PC-3 (cell line): ENCODE measurements around the gene HOOK2. TPM values are rescaled to one million over a fixed set of nuclear protein-coding genes. Genes with fewer than 3 reads are reported as not detected.

ENCODE experiments used
- ATAC-seq: fragments of 200-7000 bp; cut with Tn5 transposase; 2 replicates; pipeline ENCODE4 v1.9.1; 2020; ENCODE audit warnings: mild to moderate bottlenecking, moderate library complexity
- BruUV-seq: library from RNA; stranded (reverse); fragments of 400-500 nt; replicated peaks from 2 replicates; lab custom pipeline; 2021; lab: Mats Ljungman, UMichigan
- CTCF ChIA-PET: fragments of 300-600 bp; sonication (Branson Sonifier 250); formaldehyde crosslinking; loops from one replicate; lab custom pipeline; 2022; ENCODE audit warnings: antibody characterized with exemption; lab: Charles Lee
- POLR2A ChIA-PET: fragments of 300-600 bp; sonication (Branson Sonifier 250); formaldehyde crosslinking; loops from one replicate; lab custom pipeline; 2022; ENCODE audit warnings: antibody characterized with exemption; ENCODE audit not compliant: unreplicated experiment; lab: Charles Lee
- DNase-seq: peaks from one replicate; pipeline ENCODE4 v3.0.0-alpha.2; 2015
- H2AFZ ChIP-seq: fragments of 300-600 bp; sonication (generic); 2 replicates; pipeline ENCODE4 v1.6.0; 2016; ENCODE audit warnings: antibody characterized with exemption, low read length
- H3F3A ChIP-seq: fragments of 300-600 bp; sonication (generic); one replicate; pipeline ENCODE4 v1.6.0; 2017; ENCODE audit warnings: antibody characterized with exemption, low read length, control low read depth, mild to moderate bottlenecking; ENCODE audit not compliant: unreplicated experiment
- H3K27ac ChIP-seq: fragments of 300-600 bp; sonication (generic); 2 replicates; pipeline ENCODE4 v1.5.1; 2016; ENCODE audit warnings: mild to moderate bottlenecking, low read length
- H3K27me3 ChIP-seq: fragments of 300-600 bp; sonication (generic); 2 replicates; pipeline ENCODE4 v1.6.1; 2016; ENCODE audit warnings: low read length, mixed read lengths
- H3K36me3 ChIP-seq: fragments of 300-600 bp; sonication (generic); 2 replicates; pipeline ENCODE4 v1.6.1; 2016; ENCODE audit warnings: low read depth, mixed run types, low read length, mixed read lengths
- H3K4me1 ChIP-seq: fragments of 300-600 bp; sonication (generic); 2 replicates; pipeline ENCODE4 v1.5.1; 2016; ENCODE audit warnings: low read length; ENCODE audit not compliant: insufficient read depth
- H3K4me2 ChIP-seq: fragments of 300-600 bp; sonication (generic); 2 replicates; pipeline ENCODE4 v1.6.0; 2016; ENCODE audit warnings: low read length
- H3K4me3 ChIP-seq: fragments of 300-600 bp; sonication (generic); 2 replicates; pipeline ENCODE4 v1.5.1; 2016; ENCODE audit warnings: mild to moderate bottlenecking, low read length, mixed read lengths
- H3K79me2 ChIP-seq: fragments of 300-600 bp; sonication (generic); 2 replicates; pipeline ENCODE4 v1.6.1; 2017; ENCODE audit warnings: low read length, mixed read lengths
- H3K9ac ChIP-seq: fragments of 300-600 bp; sonication (generic); 2 replicates; pipeline ENCODE4 v1.6.0; 2016; ENCODE audit warnings: mild to moderate bottlenecking, low read length
- H3K9me2 ChIP-seq: fragments of 300-600 bp; sonication (generic); replicated peaks from 2 replicates; pipeline ENCODE4 v1.6.1; 2016; ENCODE audit warnings: mixed run types, low read length, mixed read lengths
- H3K9me3 ChIP-seq: fragments of 300-600 bp; sonication (generic); 2 replicates; pipeline ENCODE4 v1.6.1; 2016; ENCODE audit warnings: low read length, mixed read lengths
- H4K20me1 ChIP-seq: fragments of 300-600 bp; sonication (generic); 2 replicates; pipeline ENCODE4 v1.6.1; 2016; ENCODE audit warnings: low read length, mixed read lengths
- CTCF ChIP-seq: fragments of 300-600 bp; sonication (generic); conservative IDR thresholded peaks from 2 replicates; pipeline ENCODE4 v1.5.1; 2017; ENCODE audit warnings: antibody characterized with exemption, low read depth, mild to moderate bottlenecking, low read length
- EZH2 ChIP-seq: fragments of 300-600 bp; sonication (generic); IDR thresholded peaks from one replicate; pipeline ENCODE4 v1.6.1; 2017; ENCODE audit warnings: antibody characterized with exemption, mild to moderate bottlenecking, low read length; ENCODE audit not compliant: unreplicated experiment
- EZH2phosphoT487 ChIP-seq: fragments of 300-600 bp; sonication (generic); IDR thresholded peaks from 2 replicates; pipeline ENCODE4 v1.6.1; 2018; ENCODE audit warnings: mild to moderate bottlenecking, antibody characterized with exemption, low read length, borderline replicate concordance
- intact Hi-C: fragments of 100-400 bp; cut with micrococcal nuclease; formaldehyde crosslinking; loops from 2 replicates; pipeline ENCODE4 v1.9.0; 2023
- total RNA-seq: library from RNA; depleted of rRNA; stranded (reverse); fragments of >200 nt; gene quantifications from 2 replicates; pipeline ENCODE4 v1.2.3, GENCODE V29; 2014

The HOOK2 gene
- total RNA-seq, 1 experiment from 2014 or later = 95.2 TPM

GRCh38 chr19:12723641-12724426 is 51.5 kb downstream of the HOOK2 start, which contains the start of gene TNPO2:
Gene TNPO2 (minus strand): TSS chr19:12723932. CDS start chr19:12720977, 2,955 bp downstream.
- POLR2A ChIA-PET = interaction anchor here (0.6 kb wide), 1 partner anchor 29 kb away, joined by 5 read pairs; no protein-coding TSS in a partner anchor
- BruUV-seq = no TSS peak

GRCh38 chr19:12723381-12723640 is 52.0 kb downstream of the HOOK2 start:
- Histone ChIP-seq H3K4me2 (peak overlapping the region; percentile 94), H3K4me3 (peak overlapping the region; percentile 89), H4K20me1 (peaks cover 19% of the 10 kb centered on the region; the same call in 1 of the 2 replicates), H3F3A (peaks cover 16% of the 10 kb centered on the region), H3K79me2 (peaks cover 58% of the 10 kb centered on the region), H3K4me1 (peaks cover 33% of the 10 kb centered on the region), H3K9ac (peak overlapping the region; percentile 87), H2AFZ (peak overlapping the region; percentile 80), H3K27ac (peak overlapping the region; percentile 68), H3K27me3 (no peaks in the 10 kb centered on the region), H3K36me3 (peaks cover 15% of the 10 kb centered on the region; the same call in 1 of the 2 replicates), H3K9me2 (no peaks in the 10 kb centered on the region), H3K9me3 (no peaks in the 10 kb centered on the region)
- ATAC-seq (no peak; the same call in 1 of the 2 replicates), DNase-seq (no peak)
- TSS peak; percentile 49 for BruUV-seq
- intact Hi-C loops = loop anchor here (1.0 kb wide), 1 partner anchor 10 kb away; no protein-coding TSS in a partner anchor
- POLR2A ChIA-PET = interaction anchor here (0.6 kb wide), 1 partner anchor 27 kb away, joined by 3 read pairs; no protein-coding TSS in a partner anchor
- CTCF ChIA-PET = interaction anchor here (1.1 kb wide), 1 partner anchor 34 kb away, joined by 5 read pairs; no protein-coding TSS in a partner anchor
- TF ChIP-seq CTCF (no peak), EZH2phosphoT487 (no peak), EZH2 (no peak)

More at GRCh38 chr19:12723641-12724426, 51.5 kb downstream of the HOOK2 start, which contains the start of gene TNPO2:
- Histone ChIP-seq H3K4me3 (peak within 1 kb of the TSS; percentile 89), H4K20me1 (peaks cover 15% of the 10 kb centered on the region; the same call in 1 of the 2 replicates), H3F3A (peaks cover 11% of the 10 kb centered on the region), H3K36me3 (peaks cover 14% of the 10 kb centered on the region; the same call in 1 of the 2 replicates), H3K4me1 (peaks cover 28% of the 10 kb centered on the region), H3K79me2 (peaks cover 52% of the 10 kb centered on the region), H3K27ac (peak within 1 kb of the TSS; percentile 68), H3K9me2 (no peaks in the 10 kb centered on the region), H3K9ac (peak within 1 kb of the TSS; percentile 87), H3K4me2 (peak within 1 kb of the TSS; percentile 94), H3K27me3 (no peaks in the 10 kb centered on the region), H2AFZ (peak within 1 kb of the TSS; percentile 80), H3K9me3 (no peaks in the 10 kb centered on the region)
- intact Hi-C loops = loop anchor here (1.0 kb wide), 1 partner anchor 9 kb away; no protein-coding TSS in a partner anchor
- CTCF ChIA-PET = interaction anchor here (1.1 kb wide), 1 partner anchor 34 kb away, joined by 5 read pairs; no protein-coding TSS in a partner anchor
- ATAC-seq (peak; percentile 37), DNase-seq (peak; percentile 74)
- TF ChIP-seq CTCF (no peak), EZH2 (no peak), EZH2phosphoT487 (no peak)
